HG03469 (cell line): ENCODE measurements around the gene RAB38.

Experiments
- ATAC-seq: cut with Tn5 transposase; IDR thresholded peaks from one replicate; pipeline ENCODE4 v1.9.1; 2021; ENCODE audit warnings: mild to moderate bottlenecking, moderate library complexity, moderate number of reproducible peaks; ENCODE audit not compliant: unreplicated experiment

RAB38 gene

DNA sequence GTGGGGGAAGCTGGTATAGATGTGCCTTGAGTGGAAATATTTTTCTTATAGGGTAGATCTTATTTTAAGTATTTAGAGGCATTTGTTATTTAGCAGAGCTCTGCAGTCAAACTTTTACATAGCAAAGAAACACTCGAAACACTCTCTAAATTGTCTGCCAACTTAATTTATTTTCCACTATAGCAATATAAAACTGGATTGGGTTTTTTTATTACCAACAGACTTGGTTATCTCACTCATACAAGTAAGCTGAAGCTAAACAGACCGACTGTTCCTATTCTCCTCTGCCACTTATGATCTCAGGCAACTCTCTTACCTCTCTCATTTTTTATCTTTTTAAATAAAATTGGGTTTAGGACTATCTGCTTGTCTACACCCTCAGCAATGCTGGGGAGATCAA is 4.6 kb downstream of the RAB38 start:
- no peak for ATAC-seq

DNA sequence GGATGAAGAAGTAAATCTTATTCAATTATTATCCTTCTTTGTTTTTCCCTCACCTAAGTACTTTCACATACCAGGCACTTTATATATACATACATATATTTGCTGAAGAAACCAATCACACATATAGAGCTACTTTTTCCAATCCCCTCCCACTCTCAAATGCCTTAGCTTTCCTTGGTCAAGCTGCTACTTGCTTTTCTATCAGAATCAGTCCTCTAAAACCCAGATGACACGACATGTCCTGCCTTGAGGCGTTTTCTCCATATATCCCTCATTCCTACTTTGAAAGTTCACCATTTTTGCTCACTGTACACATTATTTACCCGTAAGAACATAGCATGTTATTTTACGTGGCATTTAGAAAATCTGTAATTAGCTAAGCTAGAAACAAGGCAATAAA is 5.4 kb downstream of the RAB38 start:
- ATAC-seq, result no peak

DNA sequence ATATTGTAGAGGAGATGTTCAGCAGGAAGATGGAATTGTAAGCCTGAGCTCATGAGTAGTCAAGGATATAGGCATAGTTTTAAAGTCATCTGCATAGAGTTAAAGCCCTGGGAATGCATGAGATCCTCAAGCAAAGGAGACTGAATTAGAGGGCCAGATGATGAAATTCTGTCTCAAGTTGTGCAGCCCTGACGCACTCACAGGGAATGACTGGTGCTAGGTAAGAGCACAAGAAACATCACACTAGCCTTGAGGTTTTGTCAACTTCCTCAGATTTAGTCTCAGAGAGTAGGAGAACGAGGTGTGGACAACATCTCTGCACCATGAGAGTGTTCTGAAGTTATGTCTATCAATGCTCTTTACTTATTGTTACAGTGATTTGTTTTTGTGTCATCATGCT is 5.8 kb downstream of the RAB38 start:
- no peak for ATAC-seq

DNA sequence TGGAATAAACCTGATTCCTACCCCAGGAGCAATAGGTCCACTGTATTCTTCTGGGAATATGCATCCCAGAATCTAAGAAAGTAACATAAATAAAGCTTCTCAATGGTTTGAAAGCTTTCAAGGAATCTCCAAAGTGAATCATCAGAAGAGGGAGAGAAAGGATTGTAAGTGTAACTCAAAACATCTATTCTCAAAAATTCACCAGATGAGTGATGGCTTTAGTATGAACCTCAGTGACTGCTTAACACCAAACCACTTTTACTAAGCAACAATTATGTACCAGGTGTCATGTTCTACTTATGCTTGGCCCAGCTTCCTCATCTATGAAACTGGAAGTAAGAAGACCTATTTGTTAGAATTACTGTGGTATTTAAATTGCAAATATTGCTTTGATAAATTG is 7.4 kb downstream of the RAB38 start:
- ATAC-seq, result no peak

DNA sequence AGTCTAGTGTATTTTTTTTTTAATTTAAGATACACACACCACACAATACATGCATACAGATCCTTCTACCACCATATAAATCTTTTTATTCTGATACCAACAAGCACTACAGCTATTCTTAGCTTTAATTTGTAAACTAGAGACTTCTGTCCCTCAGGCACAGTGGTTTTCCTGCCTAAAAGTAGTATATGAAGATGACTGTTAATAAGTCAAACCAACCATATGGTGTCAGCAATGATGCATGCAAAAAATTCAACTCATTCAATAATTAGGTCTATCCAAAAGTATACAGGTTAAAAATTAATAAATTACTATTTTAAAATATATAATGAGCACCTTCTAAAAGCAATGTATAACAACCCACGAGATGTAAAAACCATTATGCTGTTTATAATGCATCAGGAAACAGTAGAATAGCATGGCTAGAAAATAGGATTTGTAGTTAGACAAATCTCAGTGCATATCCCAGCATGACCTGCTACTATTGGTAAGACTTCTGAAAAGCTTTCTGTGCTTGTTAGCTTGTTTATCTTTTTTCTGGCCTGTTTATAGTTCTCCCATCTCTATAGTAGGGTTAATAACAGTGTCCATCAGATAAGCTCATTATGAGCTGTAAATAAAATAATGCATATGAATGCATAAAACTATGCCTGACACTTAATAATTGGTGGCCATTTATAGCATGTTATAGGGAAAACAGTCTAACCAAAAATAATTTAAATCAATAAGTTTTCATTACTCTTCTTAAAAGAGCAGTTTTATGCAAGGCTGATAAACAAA is 10.2 kb downstream of the RAB38 start:
- no peak for ATAC-seq

DNA sequence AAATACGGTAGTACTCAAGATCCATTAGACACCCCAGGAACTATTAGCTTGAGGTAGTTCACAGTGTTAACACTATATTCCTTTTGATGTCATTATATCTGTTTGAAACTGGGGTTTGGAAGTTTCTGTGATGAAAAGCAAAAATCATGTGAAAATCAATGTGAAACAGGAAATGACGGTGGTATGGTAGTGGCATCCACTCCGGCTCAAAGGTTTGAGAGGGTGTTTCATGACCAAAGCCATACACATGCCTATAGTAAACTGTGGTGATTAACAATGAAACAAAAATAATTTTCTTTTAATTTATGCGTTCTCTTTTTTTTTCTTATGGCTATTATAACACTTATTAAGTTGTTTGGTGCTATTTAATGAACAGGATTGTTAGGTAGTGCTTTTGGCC is 10.9 kb downstream of the RAB38 start:
- ATAC-seq, result no peak

DNA sequence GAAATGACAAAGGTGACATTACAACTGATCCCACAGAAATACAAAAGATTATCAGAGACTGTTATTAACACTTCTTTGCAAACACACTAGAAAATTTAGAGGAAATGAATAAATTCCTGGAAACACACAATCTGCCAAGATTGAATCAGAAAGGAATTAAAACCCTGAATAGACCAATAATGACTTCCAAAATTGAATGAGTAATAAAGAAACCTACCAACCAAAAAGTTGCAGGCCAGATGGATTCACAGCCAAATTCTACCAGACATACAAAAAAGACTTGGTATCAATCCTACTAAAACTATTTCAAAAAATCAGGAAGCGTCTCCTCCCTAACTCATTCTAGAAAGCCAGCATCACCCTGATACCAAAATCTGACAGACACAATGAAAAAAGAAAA is 17.2 kb downstream of the RAB38 start:
- ATAC-seq, result no peak

DNA sequence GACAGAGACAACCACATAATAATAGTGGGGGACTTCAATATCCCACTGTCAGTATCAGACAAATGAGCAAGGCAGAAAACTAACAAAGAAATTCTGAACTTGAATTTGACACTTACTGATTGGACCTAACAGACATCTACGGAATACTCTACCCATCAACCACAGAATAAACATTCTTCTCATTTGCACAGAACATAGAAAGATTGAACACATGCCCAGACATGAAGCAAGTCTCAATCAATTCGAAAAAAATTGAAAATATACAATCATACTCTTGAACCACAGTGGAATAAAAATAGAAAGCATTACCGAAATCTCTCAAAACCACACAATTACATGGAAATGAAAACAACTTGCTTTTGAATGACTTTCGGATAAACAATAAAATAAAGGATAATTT is 17.9 kb downstream of the RAB38 start:
- ATAC-seq, result no peak

DNA sequence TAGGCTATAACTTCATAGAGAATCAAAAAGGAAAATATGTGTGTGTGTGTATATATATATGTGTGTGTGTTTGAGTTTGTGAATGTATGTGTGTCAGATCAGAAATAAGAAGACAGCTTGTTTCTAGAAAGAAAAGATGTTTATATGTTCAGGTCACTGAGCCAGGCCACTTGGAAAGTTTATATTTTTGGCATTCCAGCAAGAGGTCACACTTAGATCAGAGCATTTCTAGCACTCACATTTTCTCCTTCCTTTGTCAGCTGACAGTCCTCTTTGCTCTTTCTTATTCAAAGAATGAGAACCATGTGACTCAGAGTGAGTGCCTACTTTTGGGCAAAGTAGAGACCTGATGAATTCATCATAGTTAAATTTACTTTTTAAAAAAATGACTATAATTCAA is 22.9 kb downstream of the RAB38 start:
- ATAC-seq, result no peak

DNA sequence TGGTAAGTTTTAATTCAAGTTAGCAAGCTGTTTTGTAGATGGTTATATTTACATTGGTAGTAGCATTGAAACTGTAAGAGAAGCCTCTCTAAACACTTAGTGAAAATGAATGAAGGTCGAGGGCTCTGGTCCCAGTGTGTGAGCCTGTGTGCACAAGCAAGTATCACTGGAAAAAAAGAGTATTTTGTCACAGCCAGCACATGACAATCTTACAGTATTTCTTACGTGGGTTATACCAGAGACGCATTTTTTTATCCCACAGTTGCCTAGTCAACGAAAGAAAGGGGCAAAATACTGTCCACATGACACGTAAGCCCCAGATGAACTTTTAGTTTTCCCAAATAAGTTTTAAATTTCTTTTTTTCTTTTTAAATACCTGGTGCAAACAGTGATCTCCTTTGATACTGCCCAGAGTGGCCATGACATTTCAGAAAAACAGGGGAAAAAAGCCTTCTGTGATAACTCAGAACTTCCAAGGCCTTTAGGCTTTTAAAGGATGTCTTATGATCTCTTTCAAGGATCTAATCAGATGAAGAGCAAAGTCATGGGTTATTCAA is 23.5 kb downstream of the RAB38 start:
- ATAC-seq, result no peak

DNA sequence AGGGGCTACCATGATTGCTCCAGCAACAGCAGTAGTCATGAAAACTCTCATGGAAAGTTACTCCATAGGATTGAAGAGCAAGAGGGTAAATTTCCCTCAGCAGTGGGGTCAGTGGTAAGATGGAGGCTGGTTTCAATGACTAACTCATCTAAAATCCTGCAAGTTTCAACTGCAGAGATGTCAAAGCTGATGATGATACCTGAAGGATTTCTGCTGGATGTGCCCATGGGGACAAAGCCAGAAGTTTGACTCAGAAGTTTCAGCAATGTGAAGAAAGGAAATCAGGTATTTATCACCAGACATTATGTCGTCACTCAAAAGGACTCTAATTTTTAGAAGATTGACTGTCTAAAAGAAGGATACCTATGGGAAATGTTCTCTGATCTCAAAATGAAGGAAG is 29.1 kb downstream of the RAB38 start:
- ATAC-seq, result no peak

DNA sequence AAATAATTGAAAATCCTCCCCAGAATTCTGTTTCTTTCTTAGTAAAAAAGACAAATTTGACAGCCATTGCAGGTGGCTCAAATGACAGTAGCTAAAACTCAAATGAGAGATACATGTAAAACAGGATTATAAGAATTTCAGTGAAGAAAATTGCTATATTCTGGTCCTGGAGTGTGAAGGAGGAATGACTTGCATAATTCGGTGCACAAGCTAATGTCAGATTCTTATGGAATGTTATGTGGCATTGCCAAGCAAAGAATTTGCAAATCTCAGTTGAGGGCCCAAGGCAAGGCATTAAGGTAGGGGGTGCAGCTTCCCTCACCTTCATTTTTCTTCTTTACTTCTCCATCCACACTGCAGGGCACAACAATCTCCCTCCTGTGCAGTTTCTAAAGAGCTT is 35.4 kb downstream of the RAB38 start:
- ATAC-seq, result no peak

DNA sequence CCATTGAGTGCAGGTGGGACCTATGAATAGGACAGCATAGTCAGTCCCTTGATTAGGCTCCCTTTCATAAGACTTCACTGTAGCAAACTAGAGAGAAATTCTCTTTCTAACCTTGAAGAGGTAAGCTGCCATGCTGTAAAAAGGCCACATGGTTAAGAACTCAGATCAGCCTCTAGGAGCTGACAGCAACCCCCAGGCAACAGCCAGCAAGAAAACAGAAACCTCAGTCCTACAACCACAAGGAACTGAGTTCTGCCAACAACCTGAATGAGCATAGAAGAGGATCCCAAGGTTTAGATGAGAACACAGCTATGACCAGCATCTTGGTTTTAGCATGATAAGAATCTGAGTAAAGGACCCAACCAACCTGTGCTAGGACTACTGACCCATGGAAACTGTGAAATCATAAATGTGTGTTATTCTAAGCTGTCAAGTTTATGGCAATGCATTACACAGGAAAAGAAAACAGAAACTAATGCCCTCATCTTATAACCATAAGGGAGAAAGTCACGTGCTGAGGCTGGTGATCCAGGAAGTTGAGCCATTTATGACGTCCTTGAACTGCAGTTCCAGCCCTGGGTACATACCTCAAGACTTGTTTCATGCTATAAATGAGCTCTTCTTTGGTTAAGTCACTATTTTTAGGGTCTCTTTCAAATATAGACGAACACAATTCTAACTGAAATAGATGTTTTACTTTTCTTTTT is 43.3 kb downstream of the RAB38 start:
- ATAC-seq, result no peak

DNA sequence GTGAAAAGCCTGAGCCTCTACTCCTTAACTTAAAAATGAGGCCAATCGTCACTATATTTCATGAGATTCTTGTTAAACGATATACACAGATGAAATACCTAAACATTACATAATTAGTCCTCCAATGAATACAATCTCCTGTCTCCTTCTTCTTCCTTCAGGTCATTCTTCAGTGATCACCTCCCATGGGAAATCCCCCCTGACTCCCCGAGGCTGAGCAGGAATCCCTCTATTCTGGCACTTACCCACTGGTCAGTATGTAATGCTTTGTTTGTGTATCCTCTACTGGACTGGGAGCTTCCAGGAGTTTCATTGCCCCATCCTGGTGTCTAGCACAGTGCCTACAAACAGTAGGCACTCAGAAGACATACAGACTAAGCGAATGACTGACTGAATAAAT is 52.3 kb downstream of the RAB38 start:
- ATAC-seq, result no peak

DNA sequence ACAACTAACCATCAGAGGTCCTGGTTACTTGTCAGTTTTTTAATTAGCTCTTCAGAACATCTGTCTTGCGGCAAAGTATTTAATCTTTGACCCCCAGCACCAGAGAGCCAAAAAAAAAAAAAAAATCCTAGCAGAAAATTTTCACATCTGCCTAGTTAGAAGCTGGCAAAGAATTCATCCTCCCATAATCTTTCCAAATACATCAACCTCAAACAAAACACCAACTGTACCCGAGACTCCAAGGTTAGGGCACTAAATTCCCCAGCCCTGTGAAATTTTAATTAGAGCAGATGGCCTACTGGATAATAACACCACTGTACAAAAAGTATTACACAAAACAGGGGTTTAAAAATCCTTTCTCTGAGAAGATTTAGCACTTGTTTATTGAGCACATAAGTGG is 55.7 kb downstream of the RAB38 start:
- ATAC-seq, result no peak

DNA sequence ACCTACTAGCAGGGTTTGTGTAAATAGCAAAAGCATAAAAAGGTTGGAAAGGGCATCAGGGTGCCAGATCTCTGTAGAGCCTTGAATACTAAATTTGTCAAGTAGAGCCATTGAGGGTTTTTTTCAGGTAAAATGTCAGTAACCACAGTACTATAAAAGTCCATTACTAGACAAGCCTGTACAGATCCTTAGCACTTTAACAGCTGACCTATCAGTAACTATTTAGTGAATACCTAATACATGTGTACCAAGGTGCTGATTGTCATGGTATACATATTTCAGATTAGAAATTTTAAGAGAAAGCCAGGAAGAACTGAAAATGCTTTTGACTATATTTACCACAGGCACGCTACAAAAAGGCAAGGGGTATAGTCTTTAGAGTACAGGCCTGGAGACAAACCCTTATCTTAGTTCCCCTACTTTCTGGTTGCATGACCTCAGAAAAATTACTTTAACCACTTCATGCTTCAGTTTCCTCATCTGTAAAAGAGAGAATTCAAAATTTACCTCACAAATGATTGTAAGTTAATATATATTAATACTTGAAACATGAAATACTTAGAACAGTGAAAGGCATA is 57.9 kb downstream of the RAB38 start:
- ATAC-seq, result peak; percentile 62

DNA sequence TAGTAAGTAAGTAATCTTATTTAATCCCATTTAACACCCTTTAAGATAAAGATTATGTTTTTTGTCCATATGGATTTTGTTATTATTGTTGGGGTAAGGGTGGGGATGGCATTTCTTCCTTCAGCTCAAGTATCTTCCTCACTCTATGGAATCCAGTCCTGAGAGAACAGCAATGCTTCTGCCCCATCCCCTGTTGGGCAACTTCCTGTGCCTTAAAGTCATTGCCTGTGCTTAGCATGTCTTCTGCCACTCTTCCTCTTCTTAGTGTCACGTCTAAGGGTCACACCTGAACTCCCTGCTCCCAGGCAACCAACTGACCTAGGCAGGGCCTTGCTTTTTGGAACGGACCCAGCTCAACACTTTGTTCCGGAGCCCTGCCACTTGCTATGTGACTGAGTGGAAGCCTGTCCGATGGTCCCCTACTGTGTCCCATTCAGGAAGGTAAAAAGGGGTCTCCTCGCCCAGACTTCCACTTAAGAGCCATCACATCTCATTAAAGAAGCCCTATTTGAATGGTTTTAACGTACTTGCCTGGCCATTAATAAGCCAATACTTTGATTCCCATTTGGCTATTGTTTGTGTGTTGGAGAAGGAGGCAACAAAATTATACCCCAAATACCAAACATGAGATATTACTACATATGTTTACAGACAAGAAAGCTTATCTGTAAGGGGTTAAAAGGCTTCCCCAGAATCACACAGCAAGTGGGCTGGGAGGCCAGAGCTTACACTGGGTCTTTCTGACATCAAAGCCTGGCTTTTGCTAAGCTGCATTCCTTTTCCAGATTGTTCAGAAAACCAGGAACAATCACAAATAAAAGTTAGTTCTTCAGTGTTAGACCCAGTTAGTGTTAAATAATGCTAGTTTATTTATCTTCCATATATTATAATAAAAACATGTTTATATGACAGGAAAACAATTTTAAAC is 59.2 kb downstream of the RAB38 start:
- no peak for ATAC-seq

DNA sequence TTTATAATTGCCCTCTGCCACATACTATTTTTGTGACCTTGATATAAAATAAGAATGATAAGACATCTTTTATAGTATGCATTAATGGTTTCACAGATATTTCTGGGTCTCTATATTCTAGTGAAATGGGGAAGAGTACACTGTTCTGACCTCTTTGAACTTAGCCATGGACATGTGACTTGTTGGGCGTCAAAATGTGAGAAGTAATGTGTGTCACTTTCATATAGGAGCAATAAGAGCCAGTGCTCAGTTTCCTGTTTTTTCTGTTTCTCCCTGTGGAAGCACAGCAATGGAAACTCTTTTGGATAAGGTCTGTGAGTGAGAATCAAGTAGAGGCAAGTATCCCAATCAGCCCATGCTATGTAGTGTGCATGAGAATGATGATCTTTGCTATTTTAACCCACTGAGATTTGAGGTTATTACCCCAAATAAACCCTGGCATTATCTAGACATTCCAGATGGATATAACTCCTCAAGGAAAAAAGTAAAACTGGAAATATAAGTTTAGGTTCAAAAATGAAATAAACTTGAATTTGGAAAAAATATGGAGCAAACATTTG is 60.7 kb downstream of the RAB38 start:
- no peak for ATAC-seq

DNA sequence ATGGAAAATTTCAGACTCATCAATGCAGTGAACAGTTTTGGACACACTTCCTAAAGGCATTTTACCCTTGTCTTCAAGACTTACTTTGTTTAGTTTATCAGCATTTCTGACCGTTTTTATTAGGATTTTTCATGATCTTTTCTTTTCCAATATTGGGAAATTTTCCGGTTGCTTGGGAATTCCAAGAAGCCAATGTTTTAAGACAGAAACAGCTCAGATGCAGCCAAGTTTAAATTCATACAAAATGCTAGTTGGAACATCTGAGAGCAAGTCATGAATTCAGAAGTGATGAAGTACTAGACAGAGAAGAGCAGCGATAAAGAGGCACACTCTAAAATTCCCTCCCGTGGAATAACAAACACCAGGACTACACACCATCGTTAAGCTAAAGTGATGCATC is 68.6 kb downstream of the RAB38 start:
- ATAC-seq, result no peak

DNA sequence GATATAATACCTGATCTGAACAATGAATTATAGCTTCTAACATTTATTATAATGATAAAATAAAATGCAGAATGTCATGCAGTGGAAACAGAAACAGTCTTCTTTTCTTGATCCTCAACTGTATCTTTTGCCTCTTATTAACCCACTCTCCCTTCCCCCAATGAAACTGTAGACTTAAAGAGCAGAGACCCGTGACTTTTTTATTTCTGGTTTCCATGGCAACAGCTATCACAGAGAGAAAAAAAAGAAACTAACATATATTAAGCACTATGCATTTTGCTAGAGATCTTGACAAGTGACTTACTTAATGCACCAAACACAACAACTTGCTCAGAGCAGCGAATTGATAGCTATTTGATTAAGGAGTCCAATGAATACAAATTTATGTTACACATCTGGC is 69.3 kb downstream of the RAB38 start:
- no peak for ATAC-seq

DNA sequence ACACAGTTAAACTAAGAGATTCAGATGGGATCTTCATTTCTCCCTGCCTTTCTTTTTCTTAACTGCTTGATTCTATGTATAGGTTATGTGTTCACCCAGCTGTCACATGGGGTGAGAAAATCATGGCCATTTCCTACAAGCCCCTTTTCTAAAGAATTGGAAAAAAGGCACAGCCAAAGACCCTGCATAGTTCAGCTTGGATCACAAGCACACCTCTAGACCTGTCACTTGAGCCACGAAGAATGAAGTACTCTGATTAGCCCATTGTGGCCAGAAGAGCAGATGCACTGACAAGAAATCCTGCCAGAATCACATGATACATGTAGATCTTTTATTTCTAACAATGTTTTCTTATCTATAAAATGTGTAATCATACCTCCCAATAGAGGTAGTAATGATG is 69.7 kb downstream of the RAB38 start:
- no peak for ATAC-seq
